Right atrium auricular region (tissue), 2 donors: ENCODE data around the gene MAB21L3. TPM values are rescaled to one million over a fixed set of nuclear protein-coding genes. Genes with fewer than 3 reads are reported as not detected.

ENCODE experiments used
- DNase-seq: peaks from one replicate; pipeline ENCODE4 v3.0.0-alpha.2; 2019; ENCODE audit warnings: low spot score
- H3K27ac ChIP-seq, 2 donors: fragments of 200-600 bp; sonication (generic); 1 replicate in 1 of 2; 2 replicates in 1 of 2; pipeline ENCODE4 v1.5.1; 2016 to 2019
- H3K27me3 ChIP-seq, 2 donors: fragments of 200-600 bp; sonication (generic); one replicate each; pipeline versions ENCODE4 v1.5.1 to v1.6.0; 2017 to 2019
- H3K36me3 ChIP-seq: fragments of 200-600 bp; sonication (generic); one replicate; pipeline ENCODE4 v1.5.1; 2016
- H3K4me1 ChIP-seq, 2 donors: fragments of 200-600 bp; sonication (generic); one replicate each; pipeline versions ENCODE4 v1.5.1 to v1.6.0; 2017 to 2019
- H3K4me3 ChIP-seq, 2 donors: fragments of 200-600 bp; sonication (generic); 1 replicate in 1 of 2; 2 replicates in 1 of 2; pipeline ENCODE4 v1.5.1; 2017 to 2019; ENCODE audit warnings: mild to moderate bottlenecking in 1 of 2, moderate library complexity in 1 of 2
- H3K9me3 ChIP-seq, 2 donors: fragments of 200-600 bp; sonication (generic); one replicate each; pipeline ENCODE4 v1.5.1; 2019
- CTCF ChIP-seq, 2 donors: fragments of 200-600 bp; sonication (generic); IDR thresholded peaks; one replicate each; pipeline ENCODE4 v1.5.1; 2019; ENCODE audit warnings: antibody characterized with exemption in 2 of 2
- total RNA-seq, 2 donors: library from RNA; depleted of rRNA; stranded (reverse); fragments of >200 nt; gene quantifications; one replicate each; pipeline ENCODE4 v1.1.0, GENCODE V29; 2016

MAB21L3 gene
- total RNA-seq, 2 donors from 2014 or later, result not detected

- H3K4me1 ChIP-seq, result no peaks in the 10 kb centered on the region
- H3K9me3 ChIP-seq, result no peaks in the 10 kb centered on the region
- TF ChIP-seq CTCF (IDR thresholded peaks at IDR 0.05), result no peak
- H3K4me3 ChIP-seq, result no peak overlapping the region
- DNase-seq, result no peak
- H3K27ac ChIP-seq, result no peak overlapping the region
- H3K36me3 ChIP-seq, result no peaks in the 10 kb centered on the region
- H3K27me3 ChIP-seq, result no peaks in the 10 kb centered on the region
These were observed 68.8 kb downstream of the MAB21L3 start for GRCh38 chr1:116179964-116180363.

GRCh38 chr1:116182019-116182714, 71.0 kb downstream of the MAB21L3 start:
- no peaks in the 10 kb centered on the region for H3K9me3 ChIP-seq
- H3K36me3 ChIP-seq, result no peaks in the 10 kb centered on the region
- H3K27ac ChIP-seq, result no peak overlapping the region
- H3K27me3 ChIP-seq, result no peaks in the 10 kb centered on the region
- H3K4me3 ChIP-seq, result no peak overlapping the region
- DNase-seq, result no peak
- TF ChIP-seq CTCF (IDR thresholded peaks at IDR 0.05), result no peak
- no peaks in the 10 kb centered on the region for H3K4me1 ChIP-seq

Other genes with a start within 250 kb of the MAB21L3 start
- 10 to 100 TPM in 1 of 2 donors, 1 to 10 TPM in 1; 3.9 to 10.1 TPM for gene SLC22A15, start 134.9 kb upstream of the MAB21L3 start, total RNA-seq